Tibial nerve (tissue), 4 donors: ENCODE measurements around the gene MPZL1. TPM values are rescaled to one million over a fixed set of nuclear protein-coding genes. Genes with fewer than 3 reads are reported as not detected.

Experiments
- DNase-seq, 2 donors: peaks; one replicate each; pipeline ENCODE4 v3.0.0-alpha.2; 2019; ENCODE audit warnings: low spot score in 2 of 2
- H3K27ac ChIP-seq, 4 donors: fragments of 200-600 bp; sonication (generic) in 3 of 4; one replicate each; pipeline ENCODE4 v1.5.1; 2017 to 2019; ENCODE audit warnings: mild to moderate bottlenecking in 1 of 4
- H3K27me3 ChIP-seq, 2 donors: fragments of 200-600 bp; sonication (generic) in 1 of 2; one replicate each; pipeline versions ENCODE4 v1.5.1 to v1.6.0; 2017 to 2019
- H3K36me3 ChIP-seq, 3 donors: fragments of 200-600 bp; sonication (generic); one replicate each; pipeline ENCODE4 v1.5.1; 2018 to 2019
- H3K4me1 ChIP-seq, 4 donors: fragments of 200-600 bp; sonication (generic) in 3 of 4; one replicate each; pipeline ENCODE4 v1.5.1; 2017 to 2019
- H3K4me3 ChIP-seq, 4 donors: fragments of 200-600 bp; sonication (generic) in 3 of 4; one replicate each; pipeline ENCODE4 v1.5.1; 2017 to 2019; ENCODE audit warnings: mild to moderate bottlenecking in 1 of 4, moderate library complexity in 1 of 4
- H3K9me3 ChIP-seq, 4 donors: fragments of 200-600 bp; sonication (generic) in 3 of 4; one replicate each; pipeline ENCODE4 v1.5.1; 2017 to 2019
- EP300 ChIP-seq, 2 donors: sonication (generic); formaldehyde crosslinking; IDR thresholded peaks; one replicate each; pipeline ENCODE4 v1.6.1; 2017; ENCODE audit warnings: antibody characterized with exemption in 2 of 2, mild to moderate bottlenecking in 1 of 2
- POLR2A ChIP-seq, 2 donors: fragments of 450-650 bp; IDR thresholded peaks; one replicate each; pipeline ENCODE4 v1.6.1; 2017; ENCODE audit warnings: antibody characterized with exemption in 2 of 2, mild to moderate bottlenecking in 2 of 2, moderate library complexity in 2 of 2
- WGBS, 2 donors: methylation state at CpG; one replicate each; pipeline ENCODE4 v1.1.5; 2018; 5-methylcytosine and 5-hydroxymethylcytosine counted together
- total RNA-seq, 4 donors: library from RNA; depleted of rRNA; stranded (reverse); fragments of >200 nt; gene quantifications; one replicate each; pipeline ENCODE4 v1.1.0, GENCODE V29; 2016
- TF ChIP-seq, protein P1 (sequence below), 5 experiments: fragments of 200-600 bp in 3 of 5; fragments of 450-650 bp in 2 of 5; sonication (generic) in 3 of 5; IDR thresholded peaks; one replicate each; pipeline ENCODE4 v1.5.1; 2016 to 2019; ENCODE audit warnings: antibody characterized with exemption in 5 of 5, mild to moderate bottlenecking in 3 of 5, moderate library complexity in 2 of 5

MPZL1 gene
- total RNA-seq, 4 donors from 2014 or later = 50.1 to 76.0 (median 71.7) TPM

- Histone ChIP-seq H3K4me1 (peaks cover 0 to 21% (median 3%) of the 10 kb centered on the region in 4 donors), H3K9me3 (no peaks in the 10 kb centered on the region), H3K27ac (no peak overlapping the region), H3K36me3 (no peaks in the 10 kb centered on the region), H3K4me3 (no peak overlapping the region), H3K27me3 (no peaks in the 10 kb centered on the region)
- TF ChIP-seq, protein P1, sequence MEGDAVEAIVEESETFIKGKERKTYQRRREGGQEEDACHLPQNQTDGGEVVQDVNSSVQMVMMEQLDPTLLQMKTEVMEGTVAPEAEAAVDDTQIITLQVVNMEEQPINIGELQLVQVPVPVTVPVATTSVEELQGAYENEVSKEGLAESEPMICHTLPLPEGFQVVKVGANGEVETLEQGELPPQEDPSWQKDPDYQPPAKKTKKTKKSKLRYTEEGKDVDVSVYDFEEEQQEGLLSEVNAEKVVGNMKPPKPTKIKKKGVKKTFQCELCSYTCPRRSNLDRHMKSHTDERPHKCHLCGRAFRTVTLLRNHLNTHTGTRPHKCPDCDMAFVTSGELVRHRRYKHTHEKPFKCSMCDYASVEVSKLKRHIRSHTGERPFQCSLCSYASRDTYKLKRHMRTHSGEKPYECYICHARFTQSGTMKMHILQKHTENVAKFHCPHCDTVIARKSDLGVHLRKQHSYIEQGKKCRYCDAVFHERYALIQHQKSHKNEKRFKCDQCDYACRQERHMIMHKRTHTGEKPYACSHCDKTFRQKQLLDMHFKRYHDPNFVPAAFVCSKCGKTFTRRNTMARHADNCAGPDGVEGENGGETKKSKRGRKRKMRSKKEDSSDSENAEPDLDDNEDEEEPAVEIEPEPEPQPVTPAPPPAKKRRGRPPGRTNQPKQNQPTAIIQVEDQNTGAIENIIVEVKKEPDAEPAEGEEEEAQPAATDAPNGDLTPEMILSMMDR (IDR thresholded peaks at IDR 0.05) = no peak
- TF ChIP-seq EP300 (IDR thresholded peaks at IDR 0.05) = no peak
- no peak for TF ChIP-seq POLR2A (IDR thresholded peaks at IDR 0.05)
- 76 to 78% methylated on average over 4 of the region's 4 CpGs for WGBS, 2 donors
- no peak for DNase-seq
Measured at GRCh38 chr1:167707942-167708341, 13.8 kb upstream of the MPZL1 start.

DNA sequence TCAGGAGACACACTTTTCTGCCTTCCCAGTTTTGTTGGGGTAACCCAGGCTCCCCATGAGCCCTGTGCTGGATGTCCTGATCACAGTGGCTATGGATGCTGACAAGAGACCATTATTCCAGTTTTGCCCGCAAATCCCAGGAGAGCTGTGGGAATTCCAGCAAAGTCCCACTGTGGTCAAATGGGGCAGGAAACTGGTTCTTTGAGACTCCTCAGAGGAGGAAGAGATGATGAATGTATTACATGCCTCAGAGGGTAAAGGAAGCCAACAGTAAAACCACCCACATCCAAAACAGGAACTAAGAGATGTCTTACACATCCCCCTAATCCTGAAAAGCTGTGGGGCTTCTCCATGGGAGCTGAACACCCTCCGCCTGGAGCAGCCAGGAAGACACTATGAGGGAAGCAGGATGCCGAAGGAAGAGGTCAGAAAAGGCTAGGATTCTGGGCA lies 12.8 kb upstream of the MPZL1 start:
- Histone ChIP-seq H3K27ac (no peak overlapping the region), H3K4me1 (peaks cover 0 to 30% (median 3%) of the 10 kb centered on the region in 4 donors), H3K36me3 (no peaks in the 10 kb centered on the region), H3K27me3 (no peaks in the 10 kb centered on the region), H3K9me3 (no peaks in the 10 kb centered on the region), H3K4me3 (no peak overlapping the region)
- DNase-seq = no peak
- TF ChIP-seq EP300 (IDR thresholded peaks at IDR 0.05) (no peak), POLR2A (IDR thresholded peaks at IDR 0.05) (no peak)
- 61 to 65% methylated on average over 3 of the region's 3 CpGs for WGBS, 2 donors

DNA sequence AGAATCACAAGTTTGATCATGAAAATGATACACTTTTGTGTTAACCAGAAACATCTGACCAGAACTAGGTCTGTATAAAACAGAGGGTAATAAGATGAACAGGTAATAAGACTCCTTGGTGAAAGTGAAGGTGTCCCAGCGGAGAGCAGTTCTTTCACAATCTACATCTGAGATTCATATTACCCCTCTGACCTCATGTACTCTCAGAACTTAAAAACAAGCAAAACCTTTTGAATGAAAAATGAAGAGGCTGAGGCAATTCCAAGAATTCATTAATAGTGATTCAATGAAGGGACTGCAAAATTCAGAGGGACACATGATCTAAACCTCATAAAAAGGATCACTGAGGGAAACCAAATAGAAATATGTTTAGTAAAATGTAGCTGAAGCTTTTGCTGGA lies 10.9 kb upstream of the MPZL1 start:
- H3K27ac ChIP-seq = peak overlapping the region in 1 of 4 donors; percentile 32
- no peaks in the 10 kb centered on the region for H3K27me3 ChIP-seq
- H3K4me1 ChIP-seq = peaks cover 0 to 21% (median 3%) of the 10 kb centered on the region in 4 donors
- TF ChIP-seq POLR2A (IDR thresholded peaks at IDR 0.05) (no peak), EP300 (IDR thresholded peaks at IDR 0.05) (no peak)
- WGBS, 2 donors = 81 to 91% methylated on average over 1 of the region's 1 CpG
- H3K36me3 ChIP-seq = no peaks in the 10 kb centered on the region
- no peak overlapping the region for H3K4me3 ChIP-seq
- no peaks in the 10 kb centered on the region for H3K9me3 ChIP-seq
- no peak for DNase-seq

DNA sequence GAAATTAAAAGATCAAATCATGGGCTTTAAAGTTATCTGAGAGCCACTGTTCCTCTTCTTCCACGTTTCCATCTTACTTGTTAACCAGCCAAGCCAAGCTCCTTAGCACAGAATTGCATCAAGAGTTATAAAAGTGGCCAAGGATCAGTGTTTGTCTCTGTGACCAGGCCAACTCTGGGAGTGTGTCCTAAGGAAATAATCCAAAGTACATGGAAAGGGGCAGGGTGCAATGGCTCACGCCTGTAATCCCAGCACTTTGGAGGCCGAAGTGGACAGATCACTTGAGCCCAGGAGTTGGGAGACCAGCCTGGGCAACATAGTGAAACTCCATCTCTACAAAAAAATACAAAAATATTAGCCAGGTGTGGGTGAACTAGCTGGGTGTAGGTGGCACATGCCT lies 10.0 kb upstream of the MPZL1 start:
- 66 to 74% methylated on average over 3 of the region's 3 CpGs for WGBS, 2 donors
- peak in 1 of 2 donors; percentile 61 for DNase-seq

DNA sequence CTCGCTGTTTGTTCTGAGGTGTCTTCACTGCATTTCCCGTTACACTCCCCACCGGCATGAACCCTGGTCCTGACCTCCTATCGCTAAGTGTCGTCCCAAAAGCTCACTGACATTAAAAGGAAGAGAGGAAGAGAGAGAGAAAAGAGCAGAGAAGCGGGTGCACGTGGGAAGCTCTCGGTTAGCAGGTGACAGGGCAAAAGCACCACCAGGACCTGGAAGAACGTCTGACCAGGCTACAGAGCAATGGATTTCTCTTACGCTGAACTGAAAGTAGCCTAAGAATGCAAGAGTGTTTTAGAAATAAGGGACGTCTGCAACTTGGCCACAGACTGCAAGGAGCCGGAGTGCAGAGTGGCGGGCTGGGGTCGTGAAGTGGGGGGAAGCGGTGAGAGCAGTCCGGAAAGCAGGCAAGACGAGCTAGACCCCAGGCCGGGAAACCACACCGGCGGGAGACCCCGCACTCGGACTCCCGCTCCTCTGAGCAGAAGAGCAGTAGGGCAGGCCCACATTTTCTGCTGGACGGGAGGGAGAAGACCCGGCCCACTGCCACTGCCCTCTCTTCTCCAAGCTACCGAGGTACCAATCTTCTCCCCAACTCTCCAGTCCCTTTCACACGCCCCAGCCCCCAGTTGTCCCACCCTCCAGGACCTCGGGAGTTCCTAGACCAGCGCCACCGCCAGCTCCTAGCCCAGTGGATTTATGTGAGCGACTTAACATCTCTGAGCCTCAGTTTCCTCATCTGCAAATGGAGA lies 8.3 kb upstream of the MPZL1 start:
- 21 to 22% methylated on average over 26 of the region's 31 CpGs for WGBS, 2 donors
- no peak for TF ChIP-seq POLR2A (IDR thresholded peaks at IDR 0.05)
- no peak for TF ChIP-seq EP300 (IDR thresholded peaks at IDR 0.05)
- TF ChIP-seq, protein P1 (IDR thresholded peaks at IDR 0.05) = no peak
- DNase-seq = peak in 1 of 2 donors; percentile 21
- H3K4me3 ChIP-seq = peak overlapping the region; percentile 68 to 72 (median 70)
- peaks cover 0 to 23% (median 3%) of the 10 kb centered on the region in 4 donors for H3K4me1 ChIP-seq
- H3K27ac ChIP-seq = peak overlapping the region; percentile 87 to 92 (median 92)
- H3K27me3 ChIP-seq = no peaks in the 10 kb centered on the region
- H3K36me3 ChIP-seq = no peaks in the 10 kb centered on the region
- H3K9me3 ChIP-seq = no peaks in the 10 kb centered on the region

More for the DNA sequence above, 10.0 kb upstream of the MPZL1 start:
- Histone ChIP-seq H3K9me3 (no peaks in the 10 kb centered on the region), H3K27ac (peak overlapping the region in 2 of 4 donors; percentile 32 to 39), H3K4me1 (peaks cover 0 to 23% (median 3%) of the 10 kb centered on the region in 4 donors), H3K4me3 (no peak overlapping the region), H3K27me3 (no peaks in the 10 kb centered on the region), H3K36me3 (no peaks in the 10 kb centered on the region)
- TF ChIP-seq, protein P1 (IDR thresholded peaks at IDR 0.05) = no peak
- TF ChIP-seq EP300 (IDR thresholded peaks at IDR 0.05) = peak in 1 of 2 donors; percentile 51
- TF ChIP-seq POLR2A (IDR thresholded peaks at IDR 0.05) = no peak

- TF ChIP-seq EP300 (IDR thresholded peaks at IDR 0.05) (no peak), POLR2A (IDR thresholded peaks at IDR 0.05) (peak in 1 of 2 donors; percentile 42)
- no peaks in the 10 kb centered on the region for H3K27me3 ChIP-seq
- H3K36me3 ChIP-seq = no peaks in the 10 kb centered on the region
- peaks cover 0 to 23% (median 3%) of the 10 kb centered on the region in 4 donors for H3K4me1 ChIP-seq
- no peak for DNase-seq
- peak overlapping the region; percentile 87 to 92 (median 92) for H3K27ac ChIP-seq
- H3K9me3 ChIP-seq = no peaks in the 10 kb centered on the region
- peak overlapping the region; percentile 68 to 72 (median 70) for H3K4me3 ChIP-seq
- 0 to 1% methylated on average over 15 to 28 of the region's 28 CpGs for WGBS, 2 donors
Measured at GRCh38 chr1:167714098-167714438, 7.7 kb upstream of the MPZL1 start.
